Muscle of leg (tissue), 11 donors: Measurements from ENCODE around the gene SLC5A9. TPM values are rescaled to one million over a fixed set of nuclear protein-coding genes. Genes with fewer than 3 reads are reported as not detected.

Experiments used
- DNase-seq: peaks from one replicate; pipeline ENCODE4 v3.0.0; 2013
- H3K27ac ChIP-seq: one replicate; pipeline ENCODE4 v1.5.1; 2013; ENCODE audit warnings: mild to moderate bottlenecking, low read length, control low read depth
- H3K27me3 ChIP-seq: one replicate; pipeline ENCODE4 v1.6.1; 2013; ENCODE audit warnings: low read length; ENCODE audit not compliant: control insufficient read depth, insufficient read depth
- H3K36me3 ChIP-seq: one replicate; pipeline ENCODE4 v1.6.1; 2013; ENCODE audit warnings: low read length; ENCODE audit not compliant: control insufficient read depth, insufficient read depth
- H3K4me1 ChIP-seq: one replicate; pipeline ENCODE4 v1.6.1; 2013; ENCODE audit warnings: low read length; ENCODE audit not compliant: control insufficient read depth, insufficient read depth
- H3K4me3 ChIP-seq: one replicate; pipeline ENCODE4 v1.5.1; 2013; ENCODE audit warnings: low read length, control low read depth
- H3K9me3 ChIP-seq: replicated peaks from 2 replicates; pipeline ENCODE4 v1.6.1; 2013; ENCODE audit warnings: low read depth, low read length; ENCODE audit not compliant: control insufficient read depth
- WGBS: methylation state at CpG from one replicate; pipeline ENCODE4 v1.1.5; 2013; ENCODE audit warnings: missing lambda C conversion rate; ENCODE audit not compliant: insufficient coverage; 5-methylcytosine and 5-hydroxymethylcytosine counted together
- polyA plus RNA-seq, 8 donors: library from polyadenylated mRNA; unstranded; fragments of 120-200 nt; gene quantifications; one replicate each; pipeline versions ENCODE4 v1.2.1 to v1.2.3, GENCODE V29; 2013; ENCODE audit warnings: inconsistent platforms in 1 of 8, low replicate concordance in 1 of 8; ENCODE audit not compliant: insufficient read length in 8 of 8, insufficient read depth in 1 of 8
- total RNA-seq: library from RNA; stranded (reverse); fragments of 120-200 nt; gene quantifications from one replicate; pipeline ENCODE4 v1.2.4, GENCODE V29; 2013

SLC5A9 gene
- total and polyA plus RNA-seq, 9 donors, result 0.04 to 8.9 (median 0.94) TPM

- DNase-seq, result no peak
- WGBS, result 96% methylated on average over 4 of the region's 13 CpGs
- no peak overlapping the region for H3K27ac ChIP-seq
- H3K27me3 ChIP-seq, result no peaks in the 10 kb centered on the region
- no peaks in the 10 kb centered on the region for H3K36me3 ChIP-seq
- no peaks in the 10 kb centered on the region for H3K4me1 ChIP-seq
- H3K4me3 ChIP-seq, result no peak overlapping the region
- H3K9me3 ChIP-seq, result no peaks in the 10 kb centered on the region
Observed at GRCh38 chr1:48235652-48236051, 13.1 kb downstream of the SLC5A9 start.

GRCh38 chr1:48236716-48237470 is 14.4 kb downstream of the SLC5A9 start:
- no peaks in the 10 kb centered on the region for H3K36me3 ChIP-seq
- H3K4me3 ChIP-seq, result no peak overlapping the region
- H3K9me3 ChIP-seq, result no peaks in the 10 kb centered on the region
- H3K27me3 ChIP-seq, result no peaks in the 10 kb centered on the region
- no peaks in the 10 kb centered on the region for H3K4me1 ChIP-seq
- WGBS, result 21% methylated on average over 2 of the region's 4 CpGs
- no peak overlapping the region for H3K27ac ChIP-seq
- peak; percentile 43 for DNase-seq

GRCh38 chr1:48242141-48242736 is 19.7 kb downstream of the SLC5A9 start:
- WGBS, result 73% methylated on average over 7 of the region's 12 CpGs
- H3K9me3 ChIP-seq, result no peaks in the 10 kb centered on the region
- H3K36me3 ChIP-seq, result no peaks in the 10 kb centered on the region
- no peak for DNase-seq
- H3K27me3 ChIP-seq, result no peaks in the 10 kb centered on the region
- H3K27ac ChIP-seq, result no peak overlapping the region
- H3K4me1 ChIP-seq, result no peaks in the 10 kb centered on the region
- H3K4me3 ChIP-seq, result no peak overlapping the region

GRCh38 chr1:48245106-48245505 is 22.6 kb downstream of the SLC5A9 start:
- H3K4me3 ChIP-seq, result no peak overlapping the region
- H3K4me1 ChIP-seq, result no peaks in the 10 kb centered on the region
- H3K36me3 ChIP-seq, result no peaks in the 10 kb centered on the region
- H3K9me3 ChIP-seq, result no peaks in the 10 kb centered on the region
- 80% methylated on average over 1 of the region's 2 CpGs for WGBS
- DNase-seq, result peak; percentile 71
- H3K27ac ChIP-seq, result no peak overlapping the region
- H3K27me3 ChIP-seq, result no peaks in the 10 kb centered on the region

- H3K4me3 ChIP-seq, result no peak overlapping the region
- 83% methylated on average over 1 of the region's 1 CpG for WGBS
- H3K27ac ChIP-seq, result no peak overlapping the region
- H3K9me3 ChIP-seq, result no peaks in the 10 kb centered on the region
- DNase-seq, result peak; percentile 25
- no peaks in the 10 kb centered on the region for H3K4me1 ChIP-seq
- H3K36me3 ChIP-seq, result no peaks in the 10 kb centered on the region
- no peaks in the 10 kb centered on the region for H3K27me3 ChIP-seq
Observed at GRCh38 chr1:48246727-48247126, 24.2 kb downstream of the SLC5A9 start.

- Histone ChIP-seq H3K4me3 (no peak overlapping the region), H3K27ac (no peak overlapping the region), H3K9me3 (no peaks in the 10 kb centered on the region), H3K36me3 (no peaks in the 10 kb centered on the region), H3K4me1 (no peaks in the 10 kb centered on the region), H3K27me3 (no peaks in the 10 kb centered on the region)
- no peak for DNase-seq
- WGBS, result 83% methylated on average over 4 of the region's 4 CpGs
Observed at GRCh38 chr1:48248356-48248755, 25.8 kb downstream of the SLC5A9 start.

- no peak for DNase-seq
- no peaks in the 10 kb centered on the region for H3K9me3 ChIP-seq
- no peaks in the 10 kb centered on the region for H3K27me3 ChIP-seq
- 95% methylated on average over 2 of the region's 3 CpGs for WGBS
- H3K36me3 ChIP-seq, result no peaks in the 10 kb centered on the region
- H3K27ac ChIP-seq, result no peak overlapping the region
- H3K4me1 ChIP-seq, result no peaks in the 10 kb centered on the region
- no peak overlapping the region for H3K4me3 ChIP-seq
Observed at GRCh38 chr1:48249868-48250267, 27.4 kb downstream of the SLC5A9 start.

GRCh38 chr1:48250572-48250971 is 28.1 kb downstream of the SLC5A9 start:
- H3K27ac ChIP-seq, result no peak overlapping the region
- H3K4me3 ChIP-seq, result no peak overlapping the region
- H3K4me1 ChIP-seq, result no peaks in the 10 kb centered on the region
- no peak for DNase-seq
- H3K9me3 ChIP-seq, result no peaks in the 10 kb centered on the region
- no peaks in the 10 kb centered on the region for H3K36me3 ChIP-seq
- WGBS, result 14% methylated on average over 1 of the region's 3 CpGs
- no peaks in the 10 kb centered on the region for H3K27me3 ChIP-seq

GRCh38 chr1:48251323-48251722 is 28.8 kb downstream of the SLC5A9 start:
- Histone ChIP-seq H3K27ac (no peak overlapping the region), H3K36me3 (no peaks in the 10 kb centered on the region), H3K9me3 (no peaks in the 10 kb centered on the region), H3K27me3 (no peaks in the 10 kb centered on the region), H3K4me1 (no peaks in the 10 kb centered on the region), H3K4me3 (no peak overlapping the region)
- 67% methylated on average over 1 of the region's 2 CpGs for WGBS
- DNase-seq, result no peak

GRCh38 chr1:48251821-48252220 is 29.3 kb downstream of the SLC5A9 start:
- no peaks in the 10 kb centered on the region for H3K36me3 ChIP-seq
- H3K9me3 ChIP-seq, result no peaks in the 10 kb centered on the region
- H3K4me3 ChIP-seq, result no peak overlapping the region
- 29% methylated on average over 1 of the region's 3 CpGs for WGBS
- DNase-seq, result no peak
- H3K27ac ChIP-seq, result no peak overlapping the region
- no peaks in the 10 kb centered on the region for H3K27me3 ChIP-seq
- no peaks in the 10 kb centered on the region for H3K4me1 ChIP-seq
